Measurements from ENCODE around the gene MARK2. TPM values are rescaled to one million over a fixed set of nuclear protein-coding genes. Genes with fewer than 3 reads are reported as not detected.

Gene MARK2
- polyA plus RNA-seq, 1 donor (not counting 4 experiments of a cell fraction or from before 2014, with no cell fraction given) = 20.8 TPM

GRCh38 chr11:63838150-63838677 is 696 bp upstream of the MARK2 start:
- no peak for DNase-seq (ENCODE audit: low read depth, low spot score)
- peak overlapping the region; percentile 52 for H2AFZ ChIP-seq (ENCODE audit: control insufficient read depth, low read length)
- no peak for FAIRE-seq
- peak overlapping the region; percentile 77 for H3K4me2 ChIP-seq (ENCODE audit: control insufficient read depth, extremely low read depth, insufficient read depth, low read depth, low read length)
- H3K27ac ChIP-seq (ENCODE audit: control insufficient read depth, insufficient read depth, low read length) = peak overlapping the region; percentile 54
- H3K27me3 ChIP-seq (ENCODE audit: control insufficient read depth, extremely low read depth, insufficient read depth, low read length) = no peaks in the 10 kb centered on the region
- H3K9me3 ChIP-seq (ENCODE audit: control insufficient read depth, low read depth, low read length) = no peaks in the 10 kb centered on the region
- peak overlapping the region; percentile 51 for H3K9ac ChIP-seq (ENCODE audit: control insufficient read depth, extremely low read depth, insufficient read depth, low read length)
- peaks cover 33% of the 10 kb centered on the region for H3K4me1 ChIP-seq (ENCODE audit: control insufficient read depth, extremely low read depth, insufficient read depth, low read length)
- H4K20me1 ChIP-seq (ENCODE audit: control insufficient read depth, extremely low read depth, insufficient read depth, low read length) = peaks cover 20% of the 10 kb centered on the region
- no peak for TF ChIP-seq EZH2 (IDR thresholded peaks at IDR 0.05; ENCODE audit: low read length)
- no peak for TF ChIP-seq CTCF (optimal IDR thresholded peaks at IDR 0.05 in 1 of 3, IDR thresholded peaks at IDR 0.05 in 1 of 3, conservative IDR thresholded peaks at IDR 0.05 in 1 of 3; ENCODE audit: extremely low read depth in 1 of 3, insufficient read depth in 2 of 3, low read length in 3 of 3)
- H3K4me3 ChIP-seq (ENCODE audit: control insufficient read depth in 2 of 3, extremely low read depth in 1 of 3, insufficient read depth in 2 of 3, low read depth in 1 of 3, low read length in 3 of 3) = peak overlapping the region in 2 of 3 experiments; percentile 45 to 64
- peaks cover 3 to 11% of the 10 kb centered on the region in 2 experiments for H3K36me3 ChIP-seq (ENCODE audit: control insufficient read depth in 2 of 2, extremely low read depth in 1 of 2, insufficient read depth in 2 of 2, low read length in 2 of 2)
- peaks cover 41% of the 10 kb centered on the region for H3K79me2 ChIP-seq (ENCODE audit: control insufficient read depth, insufficient read depth, low read length)
- dilution Hi-C loops (cut with MboI; ENCODE audit: extremely low pct_ligation_motif_present, low sequenced_read_pairs) = no loop called here
- peaks cover 4% of the 10 kb centered on the region for H3K9me1 ChIP-seq (ENCODE audit: control insufficient read depth, extremely low read depth, insufficient read depth, low read length)

GRCh38 chr11:63839508-63840355 is 822 bp downstream of the MARK2 start:
- H3K27me3 ChIP-seq (ENCODE audit: control insufficient read depth, extremely low read depth, insufficient read depth, low read length) = no peaks in the 10 kb centered on the region
- DNase-seq (ENCODE audit: low read depth, low spot score) (no peak), FAIRE-seq (no peak)
- H3K9ac ChIP-seq (ENCODE audit: control insufficient read depth, extremely low read depth, insufficient read depth, low read length) = peak overlapping the region; percentile 89
- peaks cover 36% of the 10 kb centered on the region for H3K4me1 ChIP-seq (ENCODE audit: control insufficient read depth, extremely low read depth, insufficient read depth, low read length)
- H2AFZ ChIP-seq (ENCODE audit: control insufficient read depth, low read length) = no peak overlapping the region
- H3K9me3 ChIP-seq (ENCODE audit: control insufficient read depth, low read depth, low read length) = no peaks in the 10 kb centered on the region
- H3K27ac ChIP-seq (ENCODE audit: control insufficient read depth, insufficient read depth, low read length) = peak overlapping the region; percentile 63
- peaks cover 4% of the 10 kb centered on the region for H3K9me1 ChIP-seq (ENCODE audit: control insufficient read depth, extremely low read depth, insufficient read depth, low read length)
- H3K79me2 ChIP-seq (ENCODE audit: control insufficient read depth, insufficient read depth, low read length) = peaks cover 55% of the 10 kb centered on the region
- H4K20me1 ChIP-seq (ENCODE audit: control insufficient read depth, extremely low read depth, insufficient read depth, low read length) = peaks cover 23% of the 10 kb centered on the region
- dilution Hi-C loops (cut with MboI; ENCODE audit: extremely low pct_ligation_motif_present, low sequenced_read_pairs) = no loop called here
- TF ChIP-seq CTCF (optimal IDR thresholded peaks at IDR 0.05 in 1 of 3, IDR thresholded peaks at IDR 0.05 in 1 of 3, conservative IDR thresholded peaks at IDR 0.05 in 1 of 3; ENCODE audit: extremely low read depth in 1 of 3, insufficient read depth in 2 of 3, low read length in 3 of 3) (no peak), EZH2 (IDR thresholded peaks at IDR 0.05; ENCODE audit: low read length) (no peak)
- H3K36me3 ChIP-seq (ENCODE audit: control insufficient read depth in 2 of 2, extremely low read depth in 1 of 2, insufficient read depth in 2 of 2, low read length in 2 of 2) = peaks cover 6 to 18% of the 10 kb centered on the region in 2 experiments
- peak overlapping the region; percentile 95 for H3K4me2 ChIP-seq (ENCODE audit: control insufficient read depth, extremely low read depth, insufficient read depth, low read depth, low read length)
- peak overlapping the region; percentile 64 to 94 (median 94) for H3K4me3 ChIP-seq (ENCODE audit: control insufficient read depth in 2 of 3, extremely low read depth in 1 of 3, insufficient read depth in 2 of 3, low read depth in 1 of 3, low read length in 3 of 3)

All from keratinocyte (primary cell).